Stimulated activated CD8-positive, alpha-beta memory T cell treated with anti-CD3 and anti-CD28 coated beads, Interleukin-7, amount 100 ng/mL, for 48 hours (primary cell): ENCODE results near the gene MYOG.

ENCODE experiments used
- DNase-seq, 2 donors: peaks; one replicate each; pipeline ENCODE4 v3.0.0-alpha.2; 2020; ENCODE audit warnings: low read depth in 1 of 2; ENCODE audit errors: extremely low read depth in 1 of 2

MYOG gene

GRCh38 chr1:203085528-203086406 is at the start of gene MYOG:
Gene MYOG, minus strand, starts transcription at chr1:203086012. Its CDS starts 51 bp downstream, at chr1:203085961.
- DNase-seq = no peak

GRCh38 chr1:203133970-203134725 is 48.3 kb upstream of the MYOG start:
- DNase-seq = no peak

- no peak for DNase-seq
Measured at GRCh38 chr1:203131548-203132200, 45.9 kb upstream of the MYOG start.

DNA sequence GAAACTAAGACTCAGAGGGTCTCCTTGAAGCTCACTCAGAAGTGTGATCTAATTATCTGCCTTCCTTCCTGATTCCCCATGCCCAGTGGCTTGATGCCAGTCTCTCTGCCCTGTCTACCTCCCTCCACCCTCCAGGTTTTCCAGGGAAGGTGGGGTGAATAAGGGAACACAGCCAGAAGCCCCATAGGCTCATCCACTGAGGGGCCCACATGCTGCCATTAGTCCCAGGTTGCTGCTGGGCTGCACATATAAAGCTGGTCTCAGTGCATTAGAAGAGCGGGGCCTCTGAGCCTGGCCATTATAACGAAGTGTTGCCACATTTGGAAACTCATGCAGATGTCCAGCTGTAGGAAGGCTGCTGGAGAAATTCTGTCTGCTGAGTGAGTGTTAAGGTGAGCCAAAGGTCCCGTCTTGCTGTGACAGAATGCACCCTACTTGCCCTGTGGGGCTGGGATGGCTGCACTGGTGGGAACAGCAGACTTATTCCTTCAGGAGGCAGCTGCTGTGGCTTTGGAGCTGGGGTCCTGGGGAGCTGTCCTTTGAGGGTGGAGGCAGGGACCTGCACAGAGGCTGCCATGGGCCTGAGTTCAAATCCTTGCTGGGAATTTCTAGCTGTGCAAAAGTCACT is 44.7 kb upstream of the MYOG start:
- DNase-seq = no peak

DNA sequence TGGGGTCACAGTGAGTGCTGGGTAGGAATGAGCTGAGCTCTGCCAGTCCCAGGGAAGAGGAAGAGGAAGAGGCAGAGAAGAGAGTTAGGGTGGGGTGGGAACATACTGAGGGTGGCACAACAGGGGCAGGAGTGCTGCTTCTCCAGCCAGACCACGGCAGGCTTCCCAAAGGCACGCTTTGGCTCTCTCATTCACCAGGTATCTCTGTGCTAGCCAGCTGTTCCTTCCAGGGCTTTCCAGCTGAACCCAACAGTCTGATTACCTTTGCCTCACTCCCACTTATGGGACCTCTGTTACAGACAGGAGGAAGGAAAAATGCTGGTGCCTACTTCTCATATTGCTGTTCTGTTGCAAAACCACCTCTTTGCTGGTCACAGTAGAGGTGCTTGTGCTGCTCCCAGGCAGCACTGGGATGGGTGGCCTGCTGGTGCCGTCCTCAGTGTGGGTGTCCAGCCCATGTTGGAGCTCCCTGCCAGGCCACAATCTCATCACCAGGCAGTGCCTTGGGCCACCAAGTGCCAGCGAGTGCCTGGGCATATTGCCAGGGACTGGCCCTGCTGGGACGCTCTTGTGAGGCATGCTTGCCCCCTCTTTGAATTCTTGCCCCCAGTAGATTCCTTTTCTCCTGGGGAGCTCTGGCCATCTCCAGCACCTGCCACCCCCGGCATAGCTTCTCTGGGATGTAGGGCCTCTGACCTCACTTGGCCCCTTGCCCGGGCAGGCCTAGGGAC is 43.9 kb upstream of the MYOG start:
- DNase-seq = no peak

DNA sequence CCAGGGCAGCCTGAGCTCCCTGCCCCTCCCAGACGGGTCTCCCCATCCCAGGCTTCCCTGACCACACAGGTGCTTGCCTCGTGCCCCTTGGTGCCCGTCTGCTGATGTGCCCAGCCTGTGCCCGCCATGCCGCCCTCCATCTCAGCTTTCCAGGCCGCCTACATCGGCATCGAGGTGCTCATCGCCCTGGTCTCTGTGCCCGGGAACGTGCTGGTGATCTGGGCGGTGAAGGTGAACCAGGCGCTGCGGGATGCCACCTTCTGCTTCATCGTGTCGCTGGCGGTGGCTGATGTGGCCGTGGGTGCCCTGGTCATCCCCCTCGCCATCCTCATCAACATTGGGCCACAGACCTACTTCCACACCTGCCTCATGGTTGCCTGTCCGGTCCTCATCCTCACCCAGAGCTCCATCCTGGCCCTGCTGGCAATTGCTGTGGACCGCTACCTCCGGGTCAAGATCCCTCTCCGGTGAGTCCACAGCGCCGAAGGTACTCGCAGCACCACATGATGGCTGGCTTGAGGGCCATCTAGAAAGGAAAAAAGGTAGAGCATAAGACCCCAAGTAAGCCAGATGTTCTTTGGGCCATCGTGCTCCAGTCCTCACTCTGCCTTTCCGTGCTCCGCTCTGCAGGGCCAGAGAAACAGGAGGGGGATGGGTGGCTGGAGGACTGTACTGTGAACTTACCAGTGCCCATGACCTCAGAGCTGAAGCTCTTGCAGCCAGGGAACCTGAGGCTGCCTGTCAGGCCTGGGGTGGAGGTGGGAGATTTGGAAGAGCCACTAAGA is 43.1 kb upstream of the MYOG start:
- DNase-seq = no peak

GRCh38 chr1:203128431-203128715 is 42.6 kb upstream of the MYOG start:
- DNase-seq = no peak

GRCh38 chr1:203127666-203128430 is 42.0 kb upstream of the MYOG start, which contains the start of gene ADORA1:
Gene ADORA1, plus strand, starts transcription at chr1:203127726. Its CDS starts 1,116 bp downstream, at chr1:203128842.
- no peak for DNase-seq

- no peak for DNase-seq
Measured at GRCh38 chr1:203126866-203127665, 41.3 kb upstream of the MYOG start.

GRCh38 chr1:203126151-203126865 is 40.5 kb upstream of the MYOG start:
- DNase-seq = no peak

- DNase-seq = no peak
Measured at GRCh38 chr1:203124546-203125317, 38.9 kb upstream of the MYOG start.

DNA sequence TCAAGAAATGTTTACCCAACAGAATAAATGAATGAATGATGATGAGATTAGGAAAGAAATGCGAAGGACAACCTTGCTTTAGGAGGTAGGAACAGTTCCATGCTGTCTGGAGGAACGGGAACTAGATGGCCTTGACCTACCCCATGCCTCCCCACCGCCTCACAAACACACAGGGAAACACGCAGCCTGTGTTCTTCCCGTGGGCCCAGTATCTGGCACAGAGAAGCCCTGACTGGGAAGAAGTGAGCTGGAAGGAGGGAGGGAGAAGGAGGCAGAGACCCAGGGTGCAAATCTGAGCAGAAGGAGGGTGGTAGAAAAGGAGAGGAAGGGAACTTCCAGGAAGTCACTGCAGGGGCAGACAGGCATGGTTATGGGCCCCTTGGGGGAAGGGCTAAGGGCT is 38.2 kb upstream of the MYOG start:
- DNase-seq = no peak

DNA sequence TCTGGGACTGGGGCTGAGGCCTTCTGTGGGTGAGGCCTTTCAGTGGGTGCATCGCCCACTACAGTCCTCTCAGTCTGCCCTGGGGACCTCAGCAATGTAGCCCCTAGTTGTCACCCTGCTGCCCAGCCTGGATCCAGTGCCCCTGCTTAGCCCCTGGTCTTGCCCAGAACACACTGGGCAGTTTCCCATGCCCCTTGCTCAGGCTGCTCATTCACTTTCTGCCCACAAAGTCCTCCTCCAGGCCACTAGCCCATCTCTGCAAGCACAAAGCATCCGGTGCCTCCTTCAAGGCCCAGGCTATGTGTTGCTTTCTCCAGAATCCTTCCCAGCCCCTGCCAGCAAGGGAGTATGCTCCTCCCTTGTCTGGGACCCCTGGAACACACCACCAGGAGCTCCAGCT is 36.3 kb upstream of the MYOG start:
- no peak for DNase-seq

GRCh38 chr1:203121186-203122015 is 35.6 kb upstream of the MYOG start:
- DNase-seq = no peak

DNA sequence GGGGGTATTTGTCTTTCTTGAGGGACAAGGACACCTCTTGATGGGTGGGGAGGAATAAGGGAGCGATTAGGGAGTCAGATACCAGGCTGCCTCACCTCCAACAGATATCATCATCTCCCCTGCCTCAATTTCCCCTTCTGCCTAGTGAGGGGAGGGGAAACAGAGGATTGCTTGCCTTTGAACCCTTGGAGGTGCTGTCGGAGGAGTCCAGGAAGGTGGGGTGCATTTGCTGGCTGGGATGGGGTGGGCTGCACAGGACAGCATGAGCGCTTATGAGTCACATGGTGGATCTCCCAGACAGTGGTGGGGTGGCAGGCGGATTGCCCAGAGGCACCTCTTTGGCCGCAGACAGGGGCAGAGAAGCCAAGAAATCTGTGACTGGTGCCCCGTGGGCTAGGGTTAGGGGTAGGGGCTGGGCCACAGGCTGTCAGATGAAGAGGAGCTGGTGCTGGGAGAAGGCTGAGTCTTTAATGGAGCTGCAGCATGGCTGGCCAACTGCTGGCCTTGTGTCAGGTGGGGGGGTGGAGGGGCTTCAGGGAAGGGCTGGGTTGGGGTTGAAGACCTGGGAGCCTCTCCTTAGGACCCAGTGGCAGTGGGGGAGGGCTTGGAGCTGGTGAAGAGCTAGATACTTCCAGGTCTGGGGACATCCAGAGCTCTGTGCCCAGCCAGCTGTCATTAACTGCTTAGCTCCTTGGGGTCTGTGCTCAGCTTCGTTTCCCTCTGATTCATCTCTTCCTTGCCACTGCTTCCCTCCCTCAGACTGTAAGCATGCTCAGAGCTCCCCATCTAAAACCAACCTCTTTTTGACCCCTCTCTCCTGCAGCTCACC is 34.7 kb upstream of the MYOG start:
- no peak for DNase-seq
